NCI-H1092 treated with DMSO at 0.1 percent for 48 hours (cell line): ENCODE results near the gene SET.
"Not testable (repeated sequence)": the region's sequence is repeated elsewhere in the genome, so short reads cannot be mapped to it uniquely, and the experiment has no call there.

ENCODE experiments used
- DNase-seq: peaks from one replicate; lab custom pipeline; 2025; lab: John Stamatoyannopoulos, UW

Gene SET, protein sequence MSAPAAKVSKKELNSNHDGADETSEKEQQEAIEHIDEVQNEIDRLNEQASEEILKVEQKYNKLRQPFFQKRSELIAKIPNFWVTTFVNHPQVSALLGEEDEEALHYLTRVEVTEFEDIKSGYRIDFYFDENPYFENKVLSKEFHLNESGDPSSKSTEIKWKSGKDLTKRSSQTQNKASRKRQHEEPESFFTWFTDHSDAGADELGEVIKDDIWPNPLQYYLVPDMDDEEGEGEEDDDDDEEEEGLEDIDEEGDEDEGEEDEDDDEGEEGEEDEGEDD

DNA sequence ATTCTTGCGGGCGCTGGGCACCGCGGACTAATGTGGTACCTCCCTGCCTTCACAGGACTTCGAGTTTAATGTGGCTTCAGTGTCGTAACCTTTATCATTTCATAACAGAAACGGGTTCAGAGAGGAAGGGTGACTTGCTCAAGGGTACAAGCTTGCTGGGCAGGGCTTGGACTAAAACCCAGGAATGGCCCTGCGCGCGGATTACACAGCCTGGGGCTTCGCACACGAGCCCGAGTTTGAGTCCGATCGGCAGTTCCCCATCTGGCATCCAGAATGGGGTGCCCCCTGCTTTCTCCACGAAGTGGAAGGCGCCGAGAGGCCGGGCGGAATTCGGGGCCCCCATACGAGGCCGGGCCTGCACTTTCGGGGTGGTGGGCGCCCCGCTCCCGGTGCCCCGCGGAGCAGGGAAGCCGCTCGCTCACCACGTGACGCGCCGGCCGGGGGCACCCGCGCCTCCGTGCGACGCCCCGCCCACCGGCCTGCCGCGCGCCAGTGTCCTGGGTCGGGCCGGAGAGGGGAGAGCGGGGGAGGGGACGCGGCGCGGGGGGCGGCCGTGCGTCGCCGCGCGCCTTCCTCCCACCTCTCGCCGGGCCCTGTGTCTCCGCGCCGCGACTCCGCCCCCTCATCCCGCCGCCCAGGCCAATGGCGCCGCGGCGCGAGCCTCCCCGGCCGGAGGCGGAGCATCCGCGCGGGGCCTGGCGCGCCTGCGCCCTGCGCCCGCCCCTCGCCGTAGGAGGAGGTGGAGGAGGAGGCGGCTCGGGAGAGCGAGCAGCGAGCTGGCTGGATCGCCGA, at the start of gene SET:
Gene SET (plus strand): TSS at position 722 of the 792 bp plus-strand sequence. CDS start 361 bp downstream, outside the sequence.
- peak; percentile 90 for DNase-seq

GRCh38 chr9:128640603-128641002, 48.4 kb upstream of the SET start:
- DNase-seq, result no peak

DNA sequence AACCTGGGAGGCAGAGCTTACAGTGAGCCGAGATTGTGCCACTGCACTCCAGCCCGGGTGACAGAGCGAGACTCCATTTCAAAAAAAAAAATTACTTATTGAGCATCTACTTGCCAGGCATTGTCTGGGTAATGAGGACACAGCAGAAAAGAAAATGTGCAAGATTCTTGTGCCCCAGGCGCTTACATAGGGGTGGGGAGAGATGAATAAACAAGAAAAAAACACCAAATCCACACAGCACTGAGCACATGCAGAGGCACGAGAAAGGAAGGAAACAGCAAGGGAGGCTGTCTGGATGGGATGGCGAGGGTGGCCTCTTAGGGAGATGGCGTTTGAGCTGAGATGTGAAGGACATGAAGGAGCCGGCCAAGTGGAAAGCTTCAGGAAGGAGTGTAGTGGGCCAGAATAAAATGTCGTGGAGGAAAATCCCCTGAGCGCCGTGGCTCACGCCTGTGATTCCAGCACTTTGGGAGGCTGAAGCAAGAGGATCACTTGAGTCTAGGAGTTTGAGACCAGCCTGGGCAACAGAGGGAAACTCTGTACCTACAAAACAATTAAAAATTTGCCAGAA, 46.3 kb upstream of the SET start:
- no peak for DNase-seq

DNA sequence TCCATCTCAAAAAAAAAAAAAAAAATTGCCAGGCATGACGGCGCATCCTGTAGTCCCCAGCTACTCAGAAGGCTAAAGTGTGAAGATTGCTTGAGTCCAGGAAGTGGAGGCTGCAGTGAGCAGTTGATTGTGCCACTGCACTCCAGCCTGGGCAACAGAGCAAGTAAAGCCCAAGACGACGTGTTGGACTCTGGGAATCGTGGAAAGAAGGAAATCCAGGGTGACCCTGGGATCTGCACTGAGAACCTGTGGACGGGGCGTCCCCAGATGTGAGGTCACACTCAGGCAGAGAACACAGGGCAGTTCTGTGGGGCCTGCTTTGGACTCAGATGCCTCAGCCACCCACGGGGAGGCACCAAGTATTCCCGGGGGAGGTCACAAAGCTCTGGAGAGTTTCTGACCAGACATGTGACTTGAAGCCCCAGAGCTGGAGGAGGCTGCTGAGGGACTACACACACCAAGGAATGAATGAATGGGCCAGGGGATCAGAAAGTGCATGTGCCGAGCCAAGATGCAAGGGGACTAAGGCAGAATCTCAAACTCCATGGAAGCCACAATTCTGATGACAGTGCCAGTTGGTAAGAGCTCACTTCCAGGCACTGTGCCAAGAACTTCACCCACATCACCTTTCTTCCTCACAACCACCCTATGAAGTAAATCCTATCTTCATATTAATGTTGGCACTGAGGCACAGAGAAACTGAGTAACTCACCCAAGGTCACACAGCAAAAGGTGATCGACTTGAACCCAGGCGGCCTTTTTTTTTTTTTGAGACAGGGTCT, 45.3 kb upstream of the SET start:
- DNase-seq, result no peak

DNA sequence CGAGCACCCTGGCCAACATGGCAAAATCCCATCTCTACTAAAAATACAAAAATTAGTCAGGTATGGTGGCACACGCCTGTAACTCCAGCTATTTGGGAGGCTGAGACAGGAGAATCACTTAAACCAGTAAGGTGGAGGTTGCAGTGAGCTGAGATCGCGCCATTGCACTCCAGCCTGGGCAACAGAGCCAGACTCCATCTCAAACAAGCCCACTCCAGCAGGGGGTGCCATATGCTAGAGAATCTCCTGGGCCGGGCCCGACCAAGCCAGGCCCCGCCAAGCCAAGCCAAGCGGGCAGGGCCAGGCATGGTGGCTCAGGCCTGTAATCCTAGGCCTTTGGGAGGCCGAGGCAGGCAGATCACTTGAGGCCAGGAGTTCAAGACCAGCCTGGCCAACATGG, 40.8 kb upstream of the SET start:
- DNase-seq, result not testable (repeated sequence)

DNA sequence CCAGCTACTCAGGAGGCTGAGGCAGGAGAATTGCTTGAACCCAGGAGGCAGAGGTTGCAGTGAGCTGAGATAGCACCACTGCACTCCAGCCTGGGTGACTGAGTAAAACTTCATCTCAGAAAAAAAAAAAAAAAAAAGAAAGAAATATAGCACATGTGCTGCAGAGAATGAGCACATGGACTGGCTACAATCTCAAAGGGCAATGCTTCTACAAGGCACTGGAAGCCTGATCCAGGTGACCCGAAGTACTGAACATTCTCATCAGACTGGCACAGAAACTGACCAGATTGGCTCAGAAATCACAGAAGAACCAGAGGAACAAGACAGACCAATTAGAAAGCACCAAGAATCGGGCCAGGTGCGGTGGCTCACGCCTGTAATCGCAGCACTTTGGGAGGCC, 37.2 kb upstream of the SET start:
- DNase-seq, result no peak

DNA sequence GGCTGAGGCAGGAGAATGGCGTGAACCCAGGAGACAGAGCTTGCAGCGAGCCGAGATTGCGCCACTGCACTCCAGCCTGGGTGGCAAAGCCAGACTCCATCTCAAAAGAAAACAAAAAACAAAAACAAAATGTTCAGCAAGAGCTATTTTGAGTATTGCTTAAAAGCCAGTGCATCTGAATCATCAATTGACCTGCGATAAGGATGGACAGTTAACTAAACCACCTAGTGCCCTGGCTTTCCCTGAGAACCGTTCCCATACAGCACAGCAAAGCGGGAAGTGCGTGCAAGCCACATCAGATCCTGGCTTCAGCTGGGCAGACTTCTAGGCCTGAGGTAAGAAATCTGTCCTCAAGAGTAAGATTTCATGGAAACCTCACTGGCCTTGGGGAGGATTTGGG, 35.1 kb upstream of the SET start:
- DNase-seq, result no peak

DNA sequence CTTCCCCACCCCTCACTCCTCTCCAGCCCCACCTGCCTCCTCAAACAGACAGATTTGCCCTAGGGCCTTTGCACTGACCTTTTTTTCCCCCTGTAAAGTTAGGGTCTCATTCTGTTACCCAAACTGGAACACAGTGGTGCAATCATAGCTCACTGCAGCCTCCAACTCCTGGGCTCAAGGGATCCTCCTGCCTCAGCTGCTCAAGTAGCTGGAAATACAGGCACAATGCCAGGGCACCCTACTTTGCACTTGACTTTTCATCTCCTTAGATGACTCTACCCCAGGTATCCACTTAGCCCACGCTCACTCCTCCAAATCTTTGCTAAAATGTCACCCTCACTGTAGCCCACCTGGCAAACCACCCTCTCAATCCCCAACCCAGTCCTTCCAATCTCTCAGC, 34.5 kb upstream of the SET start:
- DNase-seq, result no peak

DNA sequence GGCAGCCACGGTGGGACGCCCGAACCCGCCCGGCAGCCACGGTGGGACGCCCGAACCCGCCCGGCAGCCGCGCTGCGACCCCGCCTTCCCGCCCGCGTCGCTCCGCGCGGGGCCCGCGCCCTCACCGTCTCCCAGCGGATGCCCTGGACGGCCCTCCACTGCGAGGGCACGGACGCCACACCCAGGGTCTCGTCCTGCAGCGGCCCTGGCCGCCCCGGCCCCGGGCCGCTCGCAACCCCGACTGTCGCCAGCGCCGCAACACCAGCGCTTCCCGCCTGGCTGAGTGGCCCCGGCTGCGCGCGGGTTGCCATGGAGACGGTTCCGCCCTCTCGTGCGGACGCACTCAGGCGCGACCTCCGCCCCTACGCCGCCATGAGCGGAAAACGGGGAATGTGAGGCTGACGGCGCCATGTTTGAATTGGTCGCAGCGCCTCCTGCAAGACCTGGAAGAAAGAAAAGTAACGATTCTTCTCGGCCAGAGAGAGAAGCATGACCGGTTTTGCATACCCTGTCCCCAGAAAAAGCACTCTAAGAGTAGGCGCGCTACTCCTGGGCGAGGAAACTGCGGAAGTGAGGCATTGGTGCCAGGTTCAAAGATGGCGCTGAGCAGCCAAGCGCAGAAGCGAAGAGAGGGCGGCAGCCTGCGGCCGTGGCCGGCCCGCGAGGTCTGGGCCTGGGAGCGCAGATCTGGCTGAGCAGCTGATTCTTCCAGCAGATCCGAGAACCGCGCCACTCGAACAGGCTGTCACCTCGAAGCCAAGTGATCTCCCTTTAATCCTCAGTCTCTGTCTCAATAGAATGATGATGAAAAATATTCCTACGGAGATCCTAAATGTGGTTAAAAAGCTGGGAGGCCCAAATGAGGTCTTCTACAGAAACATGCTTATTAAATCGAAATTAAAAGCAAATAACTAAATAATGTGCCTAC, 32.3 kb upstream of the SET start, which contains the start of gene DYNC2I2:
Gene DYNC2I2 (minus strand): TSS at position 432 of the 928 bp plus-strand sequence. CDS start 121 bp downstream, at position 311.
- DNase-seq, result peak; percentile 94

- no peak for DNase-seq
These were observed 31.7 kb upstream of the SET start for GRCh38 chr9:128657344-128657704.

GRCh38 chr9:128657796-128658195, 31.2 kb upstream of the SET start:
- no peak for DNase-seq

- DNase-seq, result not testable (repeated sequence)
These were observed 22.5 kb upstream of the SET start for GRCh38 chr9:128666481-128666941.

- DNase-seq, result no peak
These were observed 19.2 kb upstream of the SET start for GRCh38 chr9:128669786-128670185.

DNA sequence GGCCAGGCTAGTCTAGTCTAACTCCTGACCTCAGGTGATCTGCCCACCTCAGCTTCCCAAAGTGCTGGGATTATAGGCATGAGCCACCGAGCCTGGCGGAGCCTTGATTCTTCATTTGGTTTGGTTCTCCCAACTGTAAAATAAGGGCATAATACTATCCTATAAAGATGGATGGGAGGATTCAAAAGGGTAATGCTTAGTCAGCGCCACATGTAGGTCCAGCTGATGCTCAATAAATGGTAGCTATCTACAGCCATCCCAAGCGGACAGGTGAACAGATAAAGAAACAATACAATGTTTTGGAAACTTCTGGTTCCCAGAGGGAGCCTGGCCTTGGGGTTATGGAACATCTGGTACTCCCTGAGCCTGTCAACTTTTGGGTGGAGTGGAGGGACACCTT, 13.6 kb upstream of the SET start:
- no peak for DNase-seq

DNA sequence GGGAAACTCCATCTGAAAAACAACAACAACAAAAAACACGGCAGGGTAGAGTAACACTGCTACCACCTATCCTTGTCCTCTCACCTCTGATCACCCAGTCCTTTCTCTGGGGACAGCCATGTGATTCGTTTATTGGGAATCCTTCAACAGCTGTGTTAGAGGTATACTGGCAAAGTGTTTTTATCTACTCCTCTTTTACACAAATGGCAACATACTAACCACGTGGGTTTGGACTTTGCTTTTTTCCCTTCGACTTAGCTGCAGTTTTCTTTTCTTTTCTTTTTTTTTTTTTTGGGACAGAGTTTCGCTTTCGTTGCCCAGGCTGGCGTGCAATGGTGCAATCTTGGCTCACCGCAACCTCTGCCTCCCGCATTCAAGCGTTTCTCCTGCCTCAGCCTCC, 11.2 kb upstream of the SET start:
- no peak for DNase-seq

DNA sequence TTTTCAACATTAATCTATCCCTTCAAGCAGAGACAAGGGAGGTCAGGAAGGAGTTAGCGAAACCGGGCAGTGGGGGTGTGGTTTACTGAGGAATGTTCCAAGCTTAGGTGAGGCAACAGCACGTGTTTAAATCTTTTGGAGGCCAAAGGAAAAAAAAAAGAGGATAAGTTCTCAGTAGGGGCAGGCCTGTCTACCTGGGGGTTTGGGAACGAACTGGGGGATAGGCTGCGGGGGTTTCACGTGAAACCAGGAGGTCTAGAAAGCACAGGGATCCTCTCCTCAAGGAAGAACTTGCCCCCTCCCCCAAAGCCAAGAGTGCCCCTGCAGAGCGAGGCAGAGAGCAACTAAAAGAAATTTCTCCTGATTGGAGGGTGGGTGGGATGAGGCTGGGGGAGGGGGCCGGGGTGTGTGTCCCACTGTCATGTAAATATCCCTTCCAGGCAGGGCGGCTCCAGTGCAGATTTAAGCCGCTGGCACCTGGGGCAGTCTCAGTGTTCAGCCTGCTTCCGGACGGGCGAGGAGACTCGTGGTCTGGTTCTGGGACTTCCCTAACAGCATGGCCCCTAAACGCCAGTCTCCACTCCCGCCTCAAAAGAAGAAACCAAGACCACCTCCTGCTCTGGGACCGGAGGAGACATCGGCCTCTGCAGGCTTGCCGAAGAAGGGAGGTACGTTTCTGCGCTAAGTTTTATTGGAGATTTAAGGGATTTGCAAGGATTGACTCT, 5.5 kb upstream of the SET start:
- DNase-seq, result no peak

DNA sequence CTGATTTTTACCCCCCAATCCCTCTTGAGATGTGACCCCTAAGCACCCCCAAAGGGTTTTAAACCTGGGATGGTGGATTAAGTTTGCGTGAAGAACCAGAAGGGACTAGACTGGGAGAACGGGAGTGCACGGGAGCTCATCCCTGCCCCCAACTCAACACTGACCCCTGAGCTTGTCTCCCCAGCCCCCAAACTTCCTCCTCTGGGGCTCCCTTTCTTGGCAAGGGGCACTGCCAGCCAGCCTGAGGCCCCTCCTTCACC, 5.0 kb upstream of the SET start:
- no peak for DNase-seq

DNA sequence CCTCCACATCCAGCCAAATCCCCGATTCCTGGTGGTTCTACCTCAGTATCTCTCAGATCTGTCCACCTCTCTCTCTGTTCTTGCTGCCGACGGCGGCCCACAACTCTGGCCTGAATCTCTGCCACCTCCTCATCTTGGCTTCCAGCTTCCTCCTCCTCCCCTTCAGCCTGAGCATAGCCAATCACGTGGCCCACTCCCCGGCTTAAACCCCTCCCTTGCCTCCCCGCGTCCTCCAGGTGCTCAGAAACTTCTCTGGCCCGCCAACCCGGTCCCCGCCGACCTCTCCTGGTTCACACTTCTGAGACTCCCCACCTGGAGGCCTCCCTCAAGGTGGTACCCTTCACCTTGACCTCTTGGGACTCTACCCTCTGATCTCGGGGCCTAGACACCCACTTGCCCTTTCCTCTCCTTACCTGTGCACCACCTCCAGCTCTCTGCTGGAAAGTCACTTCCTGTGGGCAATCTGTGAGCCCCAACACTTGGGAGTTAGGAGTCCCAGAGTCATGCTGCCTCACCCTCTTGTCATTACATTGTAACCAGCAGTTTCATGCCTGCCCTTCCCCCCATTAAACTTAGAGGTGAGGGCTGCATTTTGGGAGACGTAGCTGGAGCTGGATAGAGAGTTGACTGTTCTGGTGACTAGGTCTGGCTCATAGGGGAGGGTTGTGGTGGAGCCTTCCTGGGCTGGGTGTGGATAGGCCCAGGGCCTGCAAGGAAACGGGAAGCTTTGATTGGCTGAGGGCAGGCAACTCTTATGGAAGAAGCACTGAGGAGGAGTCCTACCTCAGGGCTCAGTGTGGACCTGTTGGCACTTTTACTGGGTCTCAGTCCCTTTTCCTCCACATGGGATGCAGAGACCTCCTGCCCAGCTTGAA, 4.5 kb upstream of the SET start:
- DNase-seq, result no peak

DNA sequence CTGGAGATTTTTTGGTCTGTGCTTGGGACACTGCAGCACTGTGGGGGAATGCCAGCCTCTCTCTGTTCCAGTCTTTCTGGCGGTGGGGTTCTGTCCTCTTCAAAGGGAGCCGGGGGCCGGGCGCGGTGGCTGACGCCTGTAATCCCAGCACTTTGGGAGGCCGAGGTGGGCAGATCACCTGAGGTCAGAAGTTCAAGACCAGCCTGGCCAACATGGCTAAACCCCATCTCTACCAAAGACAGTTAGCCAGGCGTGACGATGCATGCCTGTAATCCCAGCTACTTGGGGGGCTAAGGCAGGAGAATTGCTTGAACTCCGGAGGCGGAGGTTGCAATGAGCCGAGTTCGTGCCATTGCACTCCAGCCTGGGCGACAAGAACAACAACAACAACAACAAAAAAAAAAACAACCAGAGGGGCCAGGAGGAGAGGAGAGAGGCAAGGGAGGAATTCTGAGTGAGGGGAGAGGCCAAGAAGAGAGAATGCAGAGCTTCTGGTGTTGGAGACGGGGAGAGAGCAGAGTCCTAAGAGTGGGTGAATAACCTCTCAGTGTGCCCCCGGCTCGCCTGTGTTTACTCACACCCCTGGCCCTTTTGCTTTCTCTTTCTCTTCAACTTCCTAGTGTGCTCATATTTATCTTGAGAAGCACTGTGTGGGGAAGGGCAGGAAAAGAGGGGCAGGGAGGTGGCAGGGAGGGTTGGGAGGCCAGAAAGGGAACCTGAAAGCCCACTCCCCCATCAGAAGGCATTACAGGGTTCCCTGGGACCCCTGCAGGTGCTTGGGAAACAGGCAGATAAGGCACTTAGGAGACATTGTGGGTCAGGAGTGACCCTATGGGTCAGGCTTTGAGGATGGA, 3.2 kb upstream of the SET start:
- no peak for DNase-seq
